GM12878 (cell line): Measurements from ENCODE around the gene LONRF2. TPM values are rescaled to one million over a fixed set of nuclear protein-coding genes. Genes with fewer than 3 reads are reported as not detected.

ENCODE experiments used
- ATAC-seq: fragments of 200-7000 bp; cut with Tn5 transposase; 3 replicates; pipeline ENCODE4 v1.9.1; 2020; ENCODE audit warnings: mild to moderate bottlenecking, moderate library complexity
- BruUV-seq: library from RNA; stranded (reverse); fragments of 400-500 nt; replicated peaks from 2 replicates; lab custom pipeline; 2021; lab: Mats Ljungman, UMichigan
- CTCF ChIA-PET: fragments of 300-600 bp; sonication (Branson Sonifier 250); formaldehyde crosslinking; extraction: SDS; loops from one replicate; lab custom pipeline; 2021; ENCODE audit warnings: inconsistent platforms; lab: Yijun Ruan, JAX
- POLR2A ChIA-PET: fragments of 350-600 bp; formaldehyde crosslinking; extraction: SDS; loops from one replicate; lab custom pipeline; 2021; ENCODE audit warnings: inconsistent platforms; lab: Charles Lee
- RAD21 ChIA-PET: fragments of 300-600 bp; sonication (Branson Sonifier 250); formaldehyde crosslinking; loops from one replicate; lab custom pipeline; 2023; ENCODE audit warnings: antibody characterized with exemption; ENCODE audit not compliant: unreplicated experiment; lab: Charles Lee
- SMC1A ChIA-PET: fragments of 300-600 bp; sonication (Branson Sonifier 250); formaldehyde crosslinking; loops from one replicate; lab custom pipeline; 2023; ENCODE audit not compliant: unreplicated experiment, uncharacterized antibody; lab: Charles Lee
- DNase-seq: peaks from one replicate; pipeline ENCODE4 v3.0.0-alpha.2; 2011; ENCODE audit warnings: low read depth, low spot score
- FAIRE-seq: peaks from 3 replicates; lab custom pipeline; 2011; peaks lifted over from hg19 to GRCh38; lab: Jason Lieb, UNC
- H2AFZ ChIP-seq: 2 replicates; pipeline ENCODE4 v1.6.0; 2011; ENCODE audit warnings: low read depth, low read length, control low read depth; ENCODE audit not compliant: control insufficient read depth
- H3K27ac ChIP-seq: 2 replicates; pipeline ENCODE4 v1.5.1; 2011; ENCODE audit warnings: control low read depth; ENCODE audit not compliant: control insufficient read depth, insufficient read depth
- H3K27me3 ChIP-seq, 2 experiments: replicated peaks in 1 of 2; 2 replicates each; pipeline versions ENCODE4 v1.6.0 to v1.6.1; 2011; ENCODE audit warnings: low read length in 1 of 2; ENCODE audit not compliant: control insufficient read depth in 2 of 2, insufficient read depth in 2 of 2
- H3K36me3 ChIP-seq, 2 experiments: 2 replicates each; pipeline ENCODE4 v1.5.1; 2011; ENCODE audit warnings: low read length in 1 of 2; ENCODE audit not compliant: control insufficient read depth in 2 of 2, insufficient read depth in 2 of 2
- H3K4me1 ChIP-seq: 2 replicates; pipeline ENCODE4 v1.6.1; 2011; ENCODE audit warnings: mild to moderate bottlenecking, low read length, moderate library complexity, mixed read lengths; ENCODE audit not compliant: control insufficient read depth, insufficient read depth
- H3K4me2 ChIP-seq: 2 replicates; pipeline ENCODE4 v1.6.0; 2011; ENCODE audit warnings: control low read depth; ENCODE audit not compliant: control insufficient read depth, insufficient read depth
- H3K4me3 ChIP-seq: fragments of 200-600 bp; sonication (generic); 2 replicates; pipeline ENCODE4 v1.5.1; 2016
- H3K79me2 ChIP-seq: 2 replicates; pipeline ENCODE4 v1.6.0; 2011; ENCODE audit warnings: low read length; ENCODE audit not compliant: control insufficient read depth, insufficient read depth
- H3K9ac ChIP-seq: 2 replicates; pipeline ENCODE4 v1.8.0; 2011; ENCODE audit warnings: low read length, control low read depth, mixed read lengths; ENCODE audit not compliant: control insufficient read depth, insufficient read depth
- H3K9me3 ChIP-seq: replicated peaks from 3 replicates; pipeline ENCODE4 v1.5.1; 2011; ENCODE audit warnings: mild to moderate bottlenecking, low read length; ENCODE audit not compliant: control insufficient read depth, insufficient read depth
- H4K20me1 ChIP-seq: 2 replicates; pipeline ENCODE4 v1.6.0; 2011; ENCODE audit not compliant: control insufficient read depth, insufficient read depth
- CBX3 ChIP-seq: fragments of 200-600 bp; sonication (generic); IDR thresholded peaks from 2 replicates; pipeline ENCODE4 v1.6.1; 2016; ENCODE audit warnings: low read depth, borderline replicate concordance
- CHD1 ChIP-seq: IDR thresholded peaks from 2 replicates; pipeline ENCODE4 v1.6.1; 2012; ENCODE audit warnings: low read depth, low read length, improper control_type of control experiment
- CREM ChIP-seq: IDR thresholded peaks from 2 replicates; pipeline ENCODE4 v1.6.1; 2014; ENCODE audit warnings: antibody characterized with exemption, low read depth
- HDAC2 ChIP-seq: fragments of 200-600 bp; sonication (generic); IDR thresholded peaks from 2 replicates; pipeline ENCODE4 v1.6.1; 2017
- IKZF2 ChIP-seq, 2 experiments: fragments of 450-650 bp; IDR thresholded peaks; 2 replicates each; pipeline ENCODE4 v1.6.1; 2017; ENCODE audit warnings: mild to moderate bottlenecking in 2 of 2, moderate library complexity in 2 of 2
- PAX8 ChIP-seq: fragments of 450-650 bp; IDR thresholded peaks from 2 replicates; pipeline ENCODE4 v1.6.1; 2017; ENCODE audit warnings: mild to moderate bottlenecking, moderate library complexity
- PML ChIP-seq: IDR thresholded peaks from 2 replicates; pipeline ENCODE4 v1.6.1; 2012; ENCODE audit warnings: low read length, inconsistent platforms
- POLR2A ChIP-seq: IDR thresholded peaks from 2 replicates; pipeline ENCODE4 v1.6.1; 2011; ENCODE audit warnings: low read depth, mild to moderate bottlenecking, low read length
- POU2F2 ChIP-seq: IDR thresholded peaks from 3 replicates; pipeline ENCODE4 v1.6.1; 2011; ENCODE audit warnings: low read depth, mild to moderate bottlenecking, low read length, borderline replicate concordance
- SREBF1 ChIP-seq: IDR thresholded peaks from 2 replicates; pipeline ENCODE4 v1.6.1; 2012; ENCODE audit warnings: mild to moderate bottlenecking, low read length
- SREBF2 ChIP-seq: IDR thresholded peaks from 2 replicates; pipeline ENCODE4 v1.6.1; 2012; ENCODE audit warnings: mild to moderate bottlenecking, low read length
- TCF12 ChIP-seq: IDR thresholded peaks from 2 replicates; pipeline ENCODE4 v1.6.1; 2011; ENCODE audit warnings: low read depth, mild to moderate bottlenecking, low read length
- ZBED1 ChIP-seq: IDR thresholded peaks from 2 replicates; pipeline ENCODE4 v1.6.1; 2016; ENCODE audit warnings: borderline replicate concordance
- WGBS: methylation state at CpG from one replicate; pipeline ENCODE4 v1.1.6; 2016; ENCODE audit warnings: low lambda C conversion rate; ENCODE audit not compliant: insufficient replicate concordance, insufficient coverage; ENCODE audit errors: missing lambda C conversion rate; 5-methylcytosine and 5-hydroxymethylcytosine counted together
- in situ Hi-C: fragments of 300-500 bp; cut with MboI; formaldehyde crosslinking; loops from 9 replicates; pipeline ENCODE4 v1.14.3; 2018; ENCODE audit warnings: mixed read lengths
- intact Hi-C: fragments of 100-400 bp; cut with micrococcal nuclease; formaldehyde crosslinking; loops from one replicate; pipeline ENCODE4 v1.14.2; 2022; ENCODE audit not compliant: unreplicated experiment
- polyA plus RNA-seq, 11 experiments: library from polyadenylated mRNA; depleted of rRNA in 4 of 11; unstranded in 6 of 11; stranded (reverse) in 5 of 11; fragments of >200 nt; fragmentation: Nextera tagmentation in 4 of 11; fragmentation: Illumina TruSeq in 1 of 11; extraction: Ambion mirVana in 4 of 11; extraction: Trizol in 1 of 11; gene quantifications; 1 replicate in 1 of 11; 2 replicates in 10 of 11; pipeline versions ENCODE4 v1.2.1 to v1.2.3, GENCODE V29; 2011 to 2016; ENCODE audit warnings: inconsistent platforms in 2 of 11, missing spikeins in 2 of 11, low read depth in 1 of 11
- total RNA-seq, 4 experiments: library from RNA; depleted of rRNA in 3 of 4; stranded (reverse); fragments of >200 nt in 3 of 4; fragmentation: Illumina TruSeq in 1 of 4; extraction: Trizol in 1 of 4; gene quantifications; 2 replicates each; pipeline versions ENCODE4 v1.2.1 to v1.2.3, GENCODE V29; 2013 to 2021
- TF ChIP-seq, protein P1 (sequence below): IDR thresholded peaks from 2 replicates; pipeline ENCODE4 v1.6.1; 2011; ENCODE audit warnings: borderline replicate concordance, low read depth, mild to moderate bottlenecking, moderate library complexity, mixed read lengths, low read length; ENCODE audit not compliant: insufficient read depth; ENCODE audit errors: extremely low read length

The LONRF2 gene
- total and polyA plus RNA-seq, 10 of the 15 experiments (the other 5 are each of a cell fraction or from before 2014, with no cell fraction given): under 0.01 to 0.04 (median 0.01) TPM; not detected in 4

GRCh38 chr2:100233061-100233460, 89.2 kb downstream of the LONRF2 start:
- Histone ChIP-seq H3K79me2 (no peaks in the 10 kb centered on the region), H3K4me3 (no peak overlapping the region), H3K4me2 (no peak overlapping the region), H3K27me3 (no peaks in the 10 kb centered on the region; a peak in 1 of 4 replicates), H3K9ac (no peak overlapping the region), H3K27ac (no peak overlapping the region), H2AFZ (no peak overlapping the region), H3K36me3 (no peaks in the 10 kb centered on the region), H3K9me3 (no peaks in the 10 kb centered on the region; the same call in 2 of the 3 replicates), H4K20me1 (no peaks in the 10 kb centered on the region), H3K4me1 (peaks cover 15% of the 10 kb centered on the region)
- ChIA-PET POLR2A (no interaction called here), RAD21 (no interaction called here), SMC1A (no interaction called here), CTCF (no interaction called here)
- FAIRE-seq (no peak), DNase-seq (no peak), ATAC-seq (no peak)
- BruUV-seq: no TSS peak
- in situ Hi-C loops: no loop called here
- intact Hi-C loops: no loop called here
- WGBS: 48% methylated on average over 2 of the region's 2 CpGs
- TF ChIP-seq CREM: no peak
- no peak for TF ChIP-seq TCF12
- no peak for TF ChIP-seq PML
- TF ChIP-seq, protein P1, sequence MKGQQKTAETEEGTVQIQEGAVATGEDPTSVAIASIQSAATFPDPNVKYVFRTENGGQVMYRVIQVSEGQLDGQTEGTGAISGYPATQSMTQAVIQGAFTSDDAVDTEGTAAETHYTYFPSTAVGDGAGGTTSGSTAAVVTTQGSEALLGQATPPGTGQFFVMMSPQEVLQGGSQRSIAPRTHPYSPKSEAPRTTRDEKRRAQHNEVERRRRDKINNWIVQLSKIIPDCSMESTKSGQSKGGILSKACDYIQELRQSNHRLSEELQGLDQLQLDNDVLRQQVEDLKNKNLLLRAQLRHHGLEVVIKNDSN: no peak
- TF ChIP-seq SREBF1: no peak
- no peak for TF ChIP-seq POLR2A
- no peak for TF ChIP-seq SREBF2
- TF ChIP-seq CHD1: no peak
- TF ChIP-seq CBX3: no peak
- no peak for TF ChIP-seq HDAC2
- no peak for TF ChIP-seq POU2F2
- no peak for TF ChIP-seq IKZF2 (IDR thresholded peaks at IDR 0.05)
- TF ChIP-seq ZBED1: no peak
- TF ChIP-seq PAX8: no peak
